Esophagus muscularis mucosa (tissue), 4 donors: ENCODE measurements around the gene CTNNA1. TPM values are rescaled to one million over a fixed set of nuclear protein-coding genes. Genes with fewer than 3 reads are reported as not detected.

ENCODE experiments used
- DNase-seq: peaks from one replicate; pipeline ENCODE4 v3.0.0-alpha.2; 2017; ENCODE audit errors: extremely low spot score
- H3K27ac ChIP-seq, 4 donors: fragments of 200-600 bp; sonication (generic); replicated peaks in 1 of 4; 1 replicate in 3 of 4; 2 replicates in 1 of 4; pipeline ENCODE4 v1.5.1; 2016 to 2019; ENCODE audit warnings: mild to moderate bottlenecking in 1 of 4
- H3K27me3 ChIP-seq, 4 donors: fragments of 200-600 bp; sonication (generic); one replicate each; pipeline versions ENCODE4 v1.5.1 to v1.6.0; 2016 to 2019
- H3K36me3 ChIP-seq, 4 donors: fragments of 200-600 bp; sonication (generic); one replicate each; pipeline ENCODE4 v1.5.1; 2016 to 2019
- H3K4me1 ChIP-seq, 4 donors: fragments of 200-600 bp; sonication (generic); one replicate each; pipeline ENCODE4 v1.5.1; 2016 to 2019
- H3K4me3 ChIP-seq, 4 donors: fragments of 200-600 bp; sonication (generic); 1 replicate in 2 of 4; 2 replicates in 2 of 4; pipeline ENCODE4 v1.5.1; 2016 to 2019; ENCODE audit warnings: mild to moderate bottlenecking in 4 of 4, moderate library complexity in 1 of 4
- H3K9me3 ChIP-seq, 4 donors: fragments of 200-600 bp; sonication (generic); 1 replicate in 3 of 4; 2 replicates in 1 of 4; pipeline ENCODE4 v1.5.1; 2016 to 2019
- EP300 ChIP-seq: sonication (generic); formaldehyde crosslinking; IDR thresholded peaks from one replicate; pipeline ENCODE4 v1.6.1; 2017; ENCODE audit warnings: antibody characterized with exemption
- POLR2A ChIP-seq: fragments of 450-650 bp; IDR thresholded peaks from one replicate; pipeline ENCODE4 v1.6.1; 2017; ENCODE audit warnings: antibody characterized with exemption, moderate library complexity, mild to moderate bottlenecking, low read depth
- POLR2AphosphoS5 ChIP-seq, 2 donors: sonication (generic); formaldehyde crosslinking; IDR thresholded peaks; one replicate each; pipeline ENCODE4 v1.6.1; 2017; ENCODE audit warnings: antibody characterized with exemption in 2 of 2
- WGBS: methylation state at CpG from one replicate; pipeline ENCODE4 v1.1.5; 2018; 5-methylcytosine and 5-hydroxymethylcytosine counted together
- intact Hi-C: fragments of 100-400 bp; cut with DNase I; formaldehyde crosslinking; loops from one replicate; pipeline ENCODE4 v1.15.1; 2023
- total RNA-seq, 4 donors: library from RNA; depleted of rRNA; stranded (reverse); fragments of >200 nt; gene quantifications; one replicate each; pipeline versions ENCODE4 v1.1.0 to v1.2.1, GENCODE V29; 2016
- TF ChIP-seq, protein P1 (sequence below), 3 experiments: fragments of 200-600 bp in 2 of 3; fragments of 450-650 bp in 1 of 3; sonication (generic) in 2 of 3; IDR thresholded peaks; one replicate each; pipeline ENCODE4 v1.5.1; 2017 to 2019; ENCODE audit warnings: antibody characterized with exemption in 3 of 3, mild to moderate bottlenecking in 2 of 3, moderate library complexity in 1 of 3

Gene CTNNA1
- total RNA-seq, 4 donors from 2014 or later: 335 to 423 (median 369) TPM

DNA sequence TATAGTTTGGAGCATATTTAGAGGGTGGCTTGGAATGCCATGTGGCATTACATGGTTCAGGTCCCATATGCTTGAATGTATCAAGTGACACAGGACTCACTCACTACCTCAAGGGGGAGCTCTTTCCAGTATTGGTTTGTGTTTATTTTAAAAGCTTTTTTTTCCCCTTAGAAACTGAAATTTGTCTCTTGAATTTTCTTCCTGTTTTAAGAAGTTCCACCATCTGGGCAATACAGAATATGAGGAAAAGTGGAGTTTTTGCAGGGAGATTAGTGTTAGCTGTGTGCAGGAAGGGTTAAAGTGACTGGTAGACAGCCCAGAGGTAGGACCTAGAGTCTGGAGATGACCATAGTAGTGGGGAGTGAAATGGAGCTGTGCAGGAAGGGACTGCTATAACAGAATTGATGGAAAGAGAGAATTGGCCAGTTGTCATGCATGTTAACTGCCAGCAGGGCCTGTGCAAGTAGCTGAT, 36.6 kb downstream of the CTNNA1 start:
- Histone ChIP-seq H3K9me3 (no peaks in the 10 kb centered on the region), H3K36me3 (peaks cover 0 to 12% (median 6%) of the 10 kb centered on the region in 4 donors), H3K4me1 (peaks cover 55 to 81% (median 71%) of the 10 kb centered on the region in 4 donors), H3K27ac (no peak overlapping the region), H3K27me3 (no peaks in the 10 kb centered on the region), H3K4me3 (no peak overlapping the region)
- DNase-seq: no peak
- TF ChIP-seq, protein P1, sequence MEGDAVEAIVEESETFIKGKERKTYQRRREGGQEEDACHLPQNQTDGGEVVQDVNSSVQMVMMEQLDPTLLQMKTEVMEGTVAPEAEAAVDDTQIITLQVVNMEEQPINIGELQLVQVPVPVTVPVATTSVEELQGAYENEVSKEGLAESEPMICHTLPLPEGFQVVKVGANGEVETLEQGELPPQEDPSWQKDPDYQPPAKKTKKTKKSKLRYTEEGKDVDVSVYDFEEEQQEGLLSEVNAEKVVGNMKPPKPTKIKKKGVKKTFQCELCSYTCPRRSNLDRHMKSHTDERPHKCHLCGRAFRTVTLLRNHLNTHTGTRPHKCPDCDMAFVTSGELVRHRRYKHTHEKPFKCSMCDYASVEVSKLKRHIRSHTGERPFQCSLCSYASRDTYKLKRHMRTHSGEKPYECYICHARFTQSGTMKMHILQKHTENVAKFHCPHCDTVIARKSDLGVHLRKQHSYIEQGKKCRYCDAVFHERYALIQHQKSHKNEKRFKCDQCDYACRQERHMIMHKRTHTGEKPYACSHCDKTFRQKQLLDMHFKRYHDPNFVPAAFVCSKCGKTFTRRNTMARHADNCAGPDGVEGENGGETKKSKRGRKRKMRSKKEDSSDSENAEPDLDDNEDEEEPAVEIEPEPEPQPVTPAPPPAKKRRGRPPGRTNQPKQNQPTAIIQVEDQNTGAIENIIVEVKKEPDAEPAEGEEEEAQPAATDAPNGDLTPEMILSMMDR (IDR thresholded peaks at IDR 0.05): peak in 2 of 3 experiments; percentile 38 to 47
- no peak for TF ChIP-seq POLR2AphosphoS5 (IDR thresholded peaks at IDR 0.05)
- intact Hi-C loops: no loop called here

DNA sequence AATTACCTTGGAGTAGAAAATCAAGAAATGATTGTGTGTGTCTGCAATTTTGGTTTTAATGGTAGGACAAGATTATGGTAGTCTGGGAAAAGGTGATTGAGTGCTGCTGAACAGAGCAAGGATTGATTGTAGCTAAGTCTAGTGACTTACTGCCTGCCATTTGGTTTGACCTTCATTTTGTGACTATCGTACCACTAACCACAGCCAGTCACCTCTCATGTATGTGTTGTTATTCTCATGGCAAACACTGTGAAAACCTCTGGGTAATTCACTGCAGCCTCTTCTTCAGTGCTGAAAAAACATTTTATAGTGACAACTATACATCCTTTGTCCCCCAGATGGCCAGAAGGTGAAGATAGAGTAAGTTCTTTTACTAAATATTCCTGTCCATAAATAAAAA, 37.5 kb downstream of the CTNNA1 start:
- peaks cover 0 to 7% (median 6%) of the 10 kb centered on the region in 4 donors for H3K36me3 ChIP-seq
- H3K4me3 ChIP-seq: no peak overlapping the region
- no peaks in the 10 kb centered on the region for H3K27me3 ChIP-seq
- TF ChIP-seq, protein P1 (IDR thresholded peaks at IDR 0.05): no peak
- TF ChIP-seq POLR2AphosphoS5 (IDR thresholded peaks at IDR 0.05): no peak
- no peak for TF ChIP-seq POLR2A
- no peak for TF ChIP-seq EP300
- no peak for DNase-seq
- WGBS: 65% methylated on average over 1 of the region's 1 CpG
- intact Hi-C loops: no loop called here
- H3K4me1 ChIP-seq: peaks cover 56 to 89% (median 75%) of the 10 kb centered on the region in 4 donors
- H3K27ac ChIP-seq: no peak overlapping the region
- no peaks in the 10 kb centered on the region for H3K9me3 ChIP-seq

DNA sequence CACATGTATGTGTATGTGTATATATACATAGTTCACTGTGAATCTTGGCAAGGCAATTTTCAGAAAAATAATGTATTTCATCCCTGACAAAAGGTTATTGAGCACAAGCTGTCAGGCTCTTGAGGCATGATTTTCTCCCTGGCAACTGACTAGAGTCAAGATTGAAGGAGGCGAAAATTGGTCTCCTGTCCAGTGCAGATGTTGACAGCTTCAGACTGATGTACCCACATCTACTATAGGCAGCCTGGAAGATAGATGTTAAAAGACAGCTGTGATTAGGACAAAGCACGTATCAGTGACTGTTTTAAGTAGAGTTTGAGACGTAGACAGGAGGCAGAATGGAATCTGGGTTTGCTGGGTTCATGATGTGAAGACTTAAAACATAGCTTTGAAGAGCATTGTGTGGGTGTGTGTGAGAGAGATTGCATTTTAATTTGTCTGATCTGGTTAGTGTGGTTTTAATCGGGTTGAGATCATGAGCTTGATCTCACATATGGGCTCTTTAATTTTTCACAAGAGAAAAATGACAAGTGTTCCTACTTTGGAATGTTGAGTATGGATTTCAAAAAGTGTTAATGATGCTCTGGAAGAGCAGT, 39.1 kb downstream of the CTNNA1 start:
- intact Hi-C loops: no loop called here
- TF ChIP-seq POLR2AphosphoS5 (IDR thresholded peaks at IDR 0.05): no peak
- TF ChIP-seq, protein P1 (IDR thresholded peaks at IDR 0.05): no peak
- TF ChIP-seq EP300: no peak
- TF ChIP-seq POLR2A: no peak
- Histone ChIP-seq H3K4me1 (peaks cover 53 to 96% (median 87%) of the 10 kb centered on the region in 4 donors), H3K36me3 (no peaks in the 10 kb centered on the region), H3K27me3 (no peaks in the 10 kb centered on the region), H3K9me3 (no peaks in the 10 kb centered on the region), H3K27ac (no peak overlapping the region), H3K4me3 (no peak overlapping the region)
- 30% methylated on average over 4 of the region's 4 CpGs for WGBS
- no peak for DNase-seq

GRCh38 chr5:138793575-138793974, 40.4 kb downstream of the CTNNA1 start:
- no peaks in the 10 kb centered on the region for H3K27me3 ChIP-seq
- intact Hi-C loops: no loop called here
- H3K36me3 ChIP-seq: no peaks in the 10 kb centered on the region
- H3K27ac ChIP-seq: no peak overlapping the region
- no peaks in the 10 kb centered on the region for H3K9me3 ChIP-seq
- peaks cover 51 to 98% (median 92%) of the 10 kb centered on the region in 4 donors for H3K4me1 ChIP-seq
- no peak overlapping the region for H3K4me3 ChIP-seq
- DNase-seq: no peak
- TF ChIP-seq, protein P1 (IDR thresholded peaks at IDR 0.05): no peak
- TF ChIP-seq POLR2AphosphoS5 (IDR thresholded peaks at IDR 0.05) (no peak), EP300 (no peak), POLR2A (no peak)

DNA sequence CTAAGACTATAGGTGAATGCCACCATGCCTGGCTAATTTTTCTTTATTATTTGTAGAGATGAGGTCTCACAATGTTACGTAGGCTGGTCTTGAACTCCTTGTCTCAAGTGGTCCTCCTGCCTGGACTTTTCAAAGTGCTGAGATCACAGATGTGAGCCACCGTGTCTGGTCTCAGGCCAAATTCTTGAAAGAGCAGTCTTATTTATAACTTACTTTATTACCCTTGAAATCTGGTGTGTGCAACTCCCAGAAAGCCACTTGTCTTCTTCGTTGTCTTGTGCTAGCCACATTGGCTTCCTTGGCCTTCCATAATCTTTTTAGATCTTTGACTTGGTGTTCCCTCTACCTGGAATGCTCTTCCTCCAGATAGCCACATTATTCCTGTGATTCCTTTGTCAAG, 50.1 kb downstream of the CTNNA1 start:
- intact Hi-C loops: no loop called here
- Histone ChIP-seq H3K9me3 (no peaks in the 10 kb centered on the region), H3K4me1 (peaks cover 15 to 27% (median 21%) of the 10 kb centered on the region in 4 donors), H3K4me3 (no peak overlapping the region), H3K36me3 (no peaks in the 10 kb centered on the region), H3K27me3 (no peaks in the 10 kb centered on the region), H3K27ac (no peak overlapping the region)
- no peak for DNase-seq
- TF ChIP-seq POLR2AphosphoS5 (IDR thresholded peaks at IDR 0.05): no peak
- TF ChIP-seq POLR2A: no peak
- no peak for TF ChIP-seq EP300
- TF ChIP-seq, protein P1 (IDR thresholded peaks at IDR 0.05): no peak
- WGBS: 72% methylated on average over 3 of the region's 3 CpGs
